HEK293T (cell line): Measurements from ENCODE around the gene TDRD9.

Experiments
- CTCF ChIA-PET: fragments of 350-600 bp; formaldehyde crosslinking; extraction: SDS; loops from one replicate; lab custom pipeline; 2021; ENCODE audit warnings: antibody characterized with exemption, inconsistent platforms; lab: Yijun Ruan, JAX
- POLR2A ChIA-PET: fragments of 350-600 bp; formaldehyde crosslinking; extraction: SDS; loops from one replicate; lab custom pipeline; 2020; ENCODE audit warnings: antibody characterized with exemption, inconsistent platforms; lab: Yijun Ruan, JAX
- DNase-seq: peaks from one replicate; pipeline ENCODE4 v3.0.0; 2012; ENCODE audit warnings: mixed read lengths; ENCODE audit errors: extremely low spot score
- ARNT ChIP-seq: fragments of 450-650 bp; IDR thresholded peaks from 2 replicates; pipeline ENCODE4 v1.6.1; 2017; ENCODE audit warnings: mild to moderate bottlenecking
- BHLHE40 ChIP-seq: fragments of 450-650 bp; IDR thresholded peaks from 2 replicates; pipeline ENCODE4 v1.6.1; 2016; ENCODE audit warnings: mild to moderate bottlenecking, moderate library complexity, borderline replicate concordance
- CTBP1 ChIP-seq: fragments of 450-650 bp; IDR thresholded peaks from 2 replicates; pipeline ENCODE4 v1.6.1; 2016; ENCODE audit warnings: borderline replicate concordance
- ELF4 ChIP-seq: fragments of 450-650 bp; IDR thresholded peaks from 2 replicates; pipeline ENCODE4 v1.6.1; 2017; ENCODE audit warnings: antibody characterized with exemption
- FOXA1 ChIP-seq: fragments of 450-650 bp; IDR thresholded peaks from 2 replicates; pipeline ENCODE4 v1.6.1; 2016; ENCODE audit warnings: mild to moderate bottlenecking
- FOXK2 ChIP-seq: fragments of 450-650 bp; IDR thresholded peaks from 2 replicates; pipeline ENCODE4 v1.6.1; 2016; ENCODE audit warnings: mild to moderate bottlenecking
- FOXM1 ChIP-seq: fragments of 450-650 bp; IDR thresholded peaks from 2 replicates; pipeline ENCODE4 v1.6.1; 2017; ENCODE audit warnings: mild to moderate bottlenecking, borderline replicate concordance
- HDGF ChIP-seq: fragments of 450-650 bp; IDR thresholded peaks from 2 replicates; pipeline ENCODE4 v1.6.1; 2017; ENCODE audit warnings: antibody characterized with exemption, borderline replicate concordance
- L3MBTL2 ChIP-seq: fragments of 450-650 bp; conservative IDR thresholded peaks from 2 replicates; pipeline ENCODE4 v1.6.1; 2016; ENCODE audit warnings: mild to moderate bottlenecking
- LEF1 ChIP-seq: fragments of 450-650 bp; IDR thresholded peaks from 2 replicates; pipeline ENCODE4 v1.6.1; 2017; ENCODE audit warnings: mild to moderate bottlenecking, borderline replicate concordance
- NFRKB ChIP-seq: fragments of 450-650 bp; IDR thresholded peaks from 2 replicates; pipeline ENCODE4 v1.6.1; 2016; ENCODE audit warnings: mild to moderate bottlenecking, moderate library complexity
- PKNOX1 ChIP-seq: fragments of 450-650 bp; IDR thresholded peaks from 2 replicates; pipeline ENCODE4 v1.6.1; 2016
- SP1 ChIP-seq: fragments of 450-650 bp; IDR thresholded peaks from 2 replicates; pipeline ENCODE4 v1.6.1; 2017
- SUZ12 ChIP-seq: fragments of 450-650 bp; IDR thresholded peaks from 2 replicates; pipeline ENCODE4 v1.6.1; 2016; ENCODE audit warnings: mild to moderate bottlenecking
- TARDBP ChIP-seq: fragments of 450-650 bp; IDR thresholded peaks from 2 replicates; pipeline ENCODE4 v1.6.1; 2016
- ZNF384 ChIP-seq: fragments of 450-650 bp; IDR thresholded peaks from 2 replicates; pipeline ENCODE4 v1.6.1; 2016

Gene TDRD9

GRCh38 chr14:104101651-104102281 lies 173.5 kb downstream of the TDRD9 start:
- POLR2A ChIA-PET, result no interaction called here
- DNase-seq, result no peak
- CTCF ChIA-PET, result no interaction called here
- TF ChIP-seq ZNF384, result no peak
- TF ChIP-seq L3MBTL2, result no peak
- TF ChIP-seq FOXK2, result no peak
- no peak for TF ChIP-seq BHLHE40
- no peak for TF ChIP-seq FOXA1
- no peak for TF ChIP-seq SUZ12
- TF ChIP-seq CTBP1, result no peak
- no peak for TF ChIP-seq NFRKB
- TF ChIP-seq TARDBP, result no peak
- no peak for TF ChIP-seq LEF1
- TF ChIP-seq HDGF, result no peak
- no peak for TF ChIP-seq FOXM1
- no peak for TF ChIP-seq PKNOX1
- TF ChIP-seq ARNT, result no peak
- TF ChIP-seq SP1, result no peak
- TF ChIP-seq ELF4, result no peak
